Duodenal mucosa (tissue), 2 donors: ENCODE measurements around the gene CEP104.

Source experiments
- H3K27ac ChIP-seq: one replicate; pipeline ENCODE4 v1.7.0; 2013; ENCODE audit warnings: low read depth, low read length
- H3K27me3 ChIP-seq, 2 donors: one replicate each; pipeline ENCODE4 v1.7.0; 2013; ENCODE audit warnings: low read length in 2 of 2, control low read depth in 1 of 2; ENCODE audit not compliant: insufficient read depth in 2 of 2, control insufficient read depth in 1 of 2
- H3K36me3 ChIP-seq, 2 donors: one replicate each; pipeline ENCODE4 v1.7.0; 2013; ENCODE audit warnings: low read length in 2 of 2, control low read depth in 1 of 2; ENCODE audit not compliant: insufficient read depth in 2 of 2, control insufficient read depth in 1 of 2
- H3K4me1 ChIP-seq, 2 donors: one replicate each; pipeline ENCODE4 v1.7.0; 2013; ENCODE audit warnings: low read length in 2 of 2, control low read depth in 1 of 2; ENCODE audit not compliant: insufficient read depth in 2 of 2, control insufficient read depth in 1 of 2
- H3K4me3 ChIP-seq, 2 donors: one replicate each; pipeline ENCODE4 v1.7.0; 2013; ENCODE audit warnings: low read length in 2 of 2, low read depth in 1 of 2
- H3K9ac ChIP-seq, 2 donors: one replicate each; pipeline ENCODE4 v1.7.0; 2013; ENCODE audit warnings: low read length in 2 of 2, low read depth in 1 of 2
- H3K9me3 ChIP-seq, 2 donors: one replicate each; pipeline ENCODE4 v1.7.0; 2013; ENCODE audit warnings: low read length in 2 of 2, control low read depth in 1 of 2; ENCODE audit not compliant: control insufficient read depth in 1 of 2

Gene CEP104

DNA sequence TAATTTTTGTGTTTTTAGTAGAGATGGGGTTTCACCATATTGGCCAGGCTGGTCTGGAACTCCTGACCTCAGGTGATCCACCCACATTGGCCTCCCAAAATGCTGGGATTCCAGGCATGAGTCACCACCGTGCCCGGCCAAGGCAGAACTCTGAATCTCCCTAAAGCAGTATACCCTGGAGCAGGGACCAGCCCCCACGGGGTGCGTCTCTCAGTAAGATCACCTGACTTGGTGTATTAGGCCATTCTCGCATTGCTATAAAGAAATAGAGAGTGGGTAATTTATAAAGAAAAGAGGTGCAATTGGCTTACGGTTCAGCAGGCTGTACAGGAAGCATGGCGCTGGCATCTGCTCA is 14.4 kb upstream of the CEP104 start:
- Histone ChIP-seq H3K27ac (no peak overlapping the region), H3K36me3 (peaks cover 25 to 70% of the 10 kb centered on the region in 2 donors)

DNA sequence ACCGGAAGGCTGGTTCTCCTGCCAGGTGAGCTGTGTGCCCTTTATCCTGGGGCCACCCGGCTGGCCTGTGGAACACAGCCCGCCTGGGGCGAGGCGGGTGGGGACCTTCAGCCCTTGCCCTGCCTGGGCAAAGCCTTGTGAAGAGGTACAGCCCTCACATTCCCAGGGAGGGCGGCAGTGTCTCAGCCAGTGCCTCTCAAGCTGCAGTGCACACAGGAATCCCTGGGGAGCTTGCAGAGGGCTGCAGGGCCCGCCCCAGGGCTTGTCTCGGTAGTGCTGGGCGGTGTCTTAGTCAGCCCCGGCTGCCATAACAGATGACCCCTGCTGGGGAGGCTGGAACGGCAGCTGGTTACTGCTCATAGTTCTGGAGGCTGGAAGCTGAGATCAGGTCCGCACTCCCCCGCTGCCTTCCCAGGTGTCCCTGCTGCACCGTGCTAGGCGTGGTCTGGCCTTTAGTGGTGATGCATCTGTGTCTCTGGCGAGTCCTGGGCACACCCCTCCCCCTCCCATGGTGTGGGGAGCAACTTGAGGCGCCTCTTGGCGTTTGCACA is 12.8 kb upstream of the CEP104 start:
- peak overlapping the region; percentile 33 to 55 for H3K4me3 ChIP-seq
- H3K27me3 ChIP-seq = no peaks in the 10 kb centered on the region
- H3K27ac ChIP-seq = peak overlapping the region; percentile 74
- H3K36me3 ChIP-seq = peaks cover 20 to 56% of the 10 kb centered on the region in 2 donors
- no peaks in the 10 kb centered on the region for H3K9me3 ChIP-seq
- H3K9ac ChIP-seq = peak overlapping the region in 1 of 2 donors; percentile 54
- H3K4me1 ChIP-seq = peaks cover 10 to 21% of the 10 kb centered on the region in 2 donors

More for the DNA sequence above, 14.4 kb upstream of the CEP104 start:
- no peaks in the 10 kb centered on the region for H3K27me3 ChIP-seq
- H3K4me3 ChIP-seq = no peak overlapping the region
- H3K4me1 ChIP-seq = peaks cover 10 to 21% of the 10 kb centered on the region in 2 donors
- no peaks in the 10 kb centered on the region for H3K9me3 ChIP-seq
- H3K9ac ChIP-seq = no peak overlapping the region

DNA sequence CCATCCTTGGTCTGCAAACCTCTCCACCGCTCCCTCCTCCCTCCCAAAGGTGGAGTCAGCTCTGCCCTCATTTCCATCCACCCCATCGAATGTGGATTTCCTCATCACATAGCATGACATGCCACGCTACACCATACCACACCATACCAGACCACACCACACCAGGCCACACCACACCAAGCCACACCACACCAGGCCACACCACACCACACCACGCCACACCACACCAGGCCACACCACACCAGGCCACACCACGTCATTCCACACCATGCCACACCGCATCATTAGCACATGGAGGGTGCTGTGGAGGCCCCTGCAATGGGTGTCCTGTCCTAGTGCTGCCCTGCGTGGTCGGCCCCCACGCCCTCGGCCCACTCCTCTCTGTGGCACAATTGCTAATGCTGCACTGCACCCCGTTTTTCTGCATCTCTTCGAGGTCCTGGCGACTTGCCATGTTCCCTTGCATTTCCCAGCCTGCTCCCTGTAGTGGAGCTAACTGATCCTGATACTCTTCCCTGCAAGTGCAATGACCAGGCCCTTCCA is 11.5 kb upstream of the CEP104 start:
- Histone ChIP-seq H3K27ac (no peak overlapping the region), H3K9me3 (no peaks in the 10 kb centered on the region), H3K27me3 (no peaks in the 10 kb centered on the region), H3K36me3 (peaks cover 12 to 50% of the 10 kb centered on the region in 2 donors), H3K9ac (no peak overlapping the region), H3K4me3 (no peak overlapping the region), H3K4me1 (peaks cover 10 to 21% of the 10 kb centered on the region in 2 donors)

DNA sequence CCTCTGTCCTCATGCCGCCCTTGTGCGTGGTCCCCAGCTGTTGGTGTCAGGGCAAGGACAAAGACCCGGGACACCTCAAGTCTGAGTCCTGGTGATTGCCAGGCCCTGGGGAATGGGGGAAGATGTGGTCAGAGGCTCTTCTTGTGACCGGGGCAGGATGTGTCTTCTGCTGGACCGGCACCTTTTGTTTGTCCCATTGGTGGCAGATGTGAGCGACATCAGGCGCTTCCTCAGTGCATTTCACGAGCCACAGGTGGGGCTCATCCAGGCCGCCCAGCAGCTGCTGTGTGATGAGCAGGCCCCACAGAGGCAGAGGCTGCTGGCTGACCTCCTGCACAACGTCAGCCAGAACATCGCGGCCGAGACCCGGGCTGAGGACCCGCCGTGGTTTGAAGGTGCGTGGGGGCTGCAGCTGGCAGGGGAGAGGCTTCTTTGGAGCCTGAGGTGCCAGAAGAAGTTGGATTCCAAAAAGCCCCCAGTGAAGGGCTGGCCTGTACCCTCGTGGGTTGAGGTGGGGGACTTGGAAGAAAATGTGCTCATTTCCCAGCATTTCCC is 8.7 kb upstream of the CEP104 start:
- Histone ChIP-seq H3K27ac (no peak overlapping the region), H3K36me3 (peaks cover 16 to 39% of the 10 kb centered on the region in 2 donors), H3K9ac (no peak overlapping the region), H3K27me3 (no peaks in the 10 kb centered on the region), H3K4me3 (no peak overlapping the region), H3K9me3 (no peaks in the 10 kb centered on the region), H3K4me1 (peaks cover 10 to 18% of the 10 kb centered on the region in 2 donors)

DNA sequence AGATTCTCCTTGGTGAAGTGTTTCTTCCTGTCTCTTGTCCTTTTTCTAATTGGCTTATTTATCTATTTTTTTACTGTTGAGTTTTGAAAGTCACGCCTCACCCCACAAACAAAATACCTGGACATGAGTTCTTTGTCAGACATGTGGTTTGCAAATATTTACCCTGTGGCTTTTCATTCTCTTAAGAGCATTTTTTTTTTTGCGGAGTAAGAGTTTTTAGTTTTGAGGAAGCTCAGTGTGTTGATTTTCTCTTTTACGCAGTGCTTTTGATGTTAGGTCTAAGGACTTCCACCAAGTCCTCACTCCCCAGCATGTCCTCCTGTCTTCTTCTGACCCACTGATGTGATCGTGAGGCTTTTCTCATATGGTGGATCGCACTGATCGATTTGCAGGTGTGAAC is 7.9 kb upstream of the CEP104 start:
- Histone ChIP-seq H3K9me3 (no peaks in the 10 kb centered on the region), H3K27me3 (no peaks in the 10 kb centered on the region), H3K27ac (no peak overlapping the region), H3K4me3 (no peak overlapping the region), H3K9ac (no peak overlapping the region), H3K4me1 (peaks cover 5 to 10% of the 10 kb centered on the region in 2 donors), H3K36me3 (peaks cover 11 to 32% of the 10 kb centered on the region in 2 donors)

DNA sequence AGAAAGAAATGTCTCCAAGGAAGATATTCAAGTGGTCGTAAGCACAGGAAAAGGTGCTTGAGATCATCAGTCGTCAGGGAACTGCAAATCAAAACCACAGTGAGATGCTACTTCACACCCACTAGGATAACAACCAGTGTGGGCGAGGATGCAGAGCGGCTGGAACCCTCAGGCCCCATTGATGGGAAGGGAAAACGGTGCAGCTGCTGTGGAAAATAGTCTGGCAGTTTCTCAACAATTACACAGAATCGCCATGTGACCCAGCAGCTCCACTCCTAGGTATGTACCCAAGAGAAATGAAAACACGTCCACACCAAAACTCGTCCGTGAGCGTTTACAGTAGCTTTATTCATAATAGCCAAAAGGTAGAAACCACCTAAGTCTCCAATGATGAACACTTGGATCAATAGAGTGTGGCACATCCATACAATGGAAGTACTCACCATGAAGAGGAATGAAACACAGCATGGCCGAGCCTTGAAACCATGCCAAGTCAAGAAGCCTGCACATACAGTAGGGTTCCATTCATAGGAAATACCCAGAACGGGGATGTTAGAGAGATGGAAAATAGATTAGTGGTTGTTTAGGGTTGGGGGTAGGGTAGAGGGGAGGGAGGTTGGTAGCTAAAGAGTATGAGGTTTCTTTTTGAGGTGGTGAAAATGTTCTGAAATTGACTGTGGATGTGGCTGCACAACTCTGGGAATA is 6.4 kb upstream of the CEP104 start:
- no peak overlapping the region for H3K4me3 ChIP-seq
- no peak overlapping the region for H3K27ac ChIP-seq
- no peak overlapping the region for H3K9ac ChIP-seq
- peaks cover 8 to 24% of the 10 kb centered on the region in 2 donors for H3K36me3 ChIP-seq
- H3K4me1 ChIP-seq = peaks cover 0 to 3% of the 10 kb centered on the region in 2 donors
- no peaks in the 10 kb centered on the region for H3K27me3 ChIP-seq
- no peaks in the 10 kb centered on the region for H3K9me3 ChIP-seq

- no peak overlapping the region for H3K27ac ChIP-seq
- H3K27me3 ChIP-seq = no peaks in the 10 kb centered on the region
- H3K9me3 ChIP-seq = no peaks in the 10 kb centered on the region
- H3K36me3 ChIP-seq = peaks cover 4 to 5% of the 10 kb centered on the region in 2 donors
- H3K4me3 ChIP-seq = peak overlapping the region; percentile 96
- H3K4me1 ChIP-seq = peaks cover 11 to 20% of the 10 kb centered on the region in 2 donors
- H3K9ac ChIP-seq = peak overlapping the region; percentile 75 to 90
Observed at GRCh38 chr1:3858231-3858981, 1.4 kb upstream of the CEP104 start.

- no peaks in the 10 kb centered on the region for H3K9me3 ChIP-seq
- H3K4me3 ChIP-seq = peak overlapping the region; percentile 96
- H3K4me1 ChIP-seq = peaks cover 11 to 20% of the 10 kb centered on the region in 2 donors
- H3K27ac ChIP-seq = no peak overlapping the region
- H3K9ac ChIP-seq = peak overlapping the region; percentile 75 to 90
- no peaks in the 10 kb centered on the region for H3K27me3 ChIP-seq
- H3K36me3 ChIP-seq = peaks cover 3 to 5% of the 10 kb centered on the region in 2 donors
Observed at GRCh38 chr1:3857791-3858129, 749 bp upstream of the CEP104 start.

- H3K9me3 ChIP-seq = no peaks in the 10 kb centered on the region
- H3K27me3 ChIP-seq = no peaks in the 10 kb centered on the region
- no peak overlapping the region for H3K9ac ChIP-seq
- H3K36me3 ChIP-seq = peaks cover 16 to 23% of the 10 kb centered on the region in 2 donors
- no peak overlapping the region for H3K4me3 ChIP-seq
- H3K4me1 ChIP-seq = peaks cover 11 to 12% of the 10 kb centered on the region in 2 donors
- no peak overlapping the region for H3K27ac ChIP-seq
Observed at GRCh38 chr1:3852711-3853485, 4.1 kb downstream of the CEP104 start.
